A549 (cell line): Measurements from ENCODE around the gene PHGDH. TPM values are rescaled to one million over a fixed set of nuclear protein-coding genes. Genes with fewer than 3 reads are reported as not detected.

Experiments used
- ATAC-seq, 2 experiments: fragments of 200-7000 bp in 1 of 2; fragments of >200 bp in 1 of 2; cut with Nextera tagmentation in 1 of 2; cut with Tn5 transposase in 1 of 2; 3 replicates each; pipeline versions ENCODE4 v1.8.0 to v1.9.1; 2018 to 2020; ENCODE audit warnings: mild to moderate bottlenecking in 1 of 2, moderate library complexity in 1 of 2
- CTCF ChIA-PET: fragments of 300-600 bp; sonication (Branson Sonifier 250); formaldehyde crosslinking; extraction: SDS; loops from one replicate; lab custom pipeline; 2021; ENCODE audit warnings: antibody characterized with exemption, inconsistent platforms; lab: Yijun Ruan, JAX
- POLR2A ChIA-PET: fragments of 350-600 bp; formaldehyde crosslinking; extraction: SDS; loops from one replicate; lab custom pipeline; 2021; ENCODE audit warnings: antibody characterized with exemption, inconsistent platforms; lab: Yijun Ruan, JAX
- DNase-seq, 2 experiments: peaks; one replicate each; pipeline versions ENCODE4 v3.0.0 to v3.0.0-alpha.2; 2011 to 2016; ENCODE audit warnings: low read depth in 1 of 2, low spot score in 1 of 2
- FAIRE-seq: peaks from 2 replicates; lab custom pipeline; 2011; peaks lifted over from hg19 to GRCh38; lab: Jason Lieb, UNC
- H3K27ac ChIP-seq, 2 experiments: fragments of >200 bp; sonication (Bioruptor Twin); formaldehyde crosslinking; 3 replicates each; pipeline ENCODE4 v1.5.1; 2016 to 2017
- H3K4me1 ChIP-seq: fragments of >200 bp; sonication (Bioruptor Twin); formaldehyde crosslinking; 3 replicates; pipeline ENCODE4 v1.6.1; 2016
- H3K4me2 ChIP-seq: fragments of >200 bp; sonication (Bioruptor Twin); formaldehyde crosslinking; 3 replicates; pipeline ENCODE4 v1.6.1; 2016
- H3K4me3 ChIP-seq: fragments of >200 bp; sonication (Bioruptor Twin); formaldehyde crosslinking; 3 replicates; pipeline ENCODE4 v1.5.1; 2016
- H3K9me3 ChIP-seq: fragments of >200 bp; sonication (Bioruptor Twin); formaldehyde crosslinking; 3 replicates; pipeline ENCODE4 v1.6.1; 2016
- CBX8 ChIP-seq: fragments of 200-600 bp; sonication (generic); IDR thresholded peaks from 2 replicates; pipeline ENCODE4 v1.6.1; 2016
- CHD2 ChIP-seq: fragments of 150-350 bp; IDR thresholded peaks from 2 replicates; pipeline ENCODE4 v1.6.1; 2014; ENCODE audit warnings: low read length; ENCODE audit not compliant: partially characterized antibody
- CHD4 ChIP-seq: fragments of 200-600 bp; sonication (generic); IDR thresholded peaks from 2 replicates; pipeline ENCODE4 v1.6.1; 2016; ENCODE audit warnings: antibody characterized with exemption, mild to moderate bottlenecking, borderline replicate concordance
- EHMT2 ChIP-seq: fragments of 200-600 bp; sonication (generic); IDR thresholded peaks from 2 replicates; pipeline ENCODE4 v1.6.1; 2016; ENCODE audit warnings: antibody characterized with exemption, low read depth, mild to moderate bottlenecking, moderate library complexity
- FOSB ChIP-seq: fragments of 250-450 bp; sonication (Bioruptor Pico); IDR thresholded peaks from 2 replicates; pipeline ENCODE4 v1.5.0; 2020; ENCODE audit warnings: mild to moderate bottlenecking, moderate library complexity
- FOSL2 ChIP-seq, 2 experiments: fragments of 450-650 bp in 1 of 2; fragments of >200 bp in 1 of 2; sonication (Bioruptor Twin) in 1 of 2; formaldehyde crosslinking; IDR thresholded peaks; 2 replicates each; pipeline versions ENCODE4 v1.5.0 to v1.6.1; 2016 to 2020; ENCODE audit warnings: mild to moderate bottlenecking in 1 of 2, moderate library complexity in 1 of 2
- HDAC2 ChIP-seq: fragments of 200-600 bp; sonication (generic); IDR thresholded peaks from 2 replicates; pipeline ENCODE4 v1.6.1; 2016
- HOXA7 ChIP-seq: fragments of 250-450 bp; sonication (Bioruptor Pico); IDR thresholded peaks from 2 replicates; pipeline ENCODE4 v1.5.0; 2020; ENCODE audit warnings: mild to moderate bottlenecking, moderate library complexity
- HOXB13 ChIP-seq: fragments of 250-450 bp; sonication (Bioruptor Pico); IDR thresholded peaks from 2 replicates; pipeline ENCODE4 v1.5.0; 2020; ENCODE audit warnings: low read depth, mild to moderate bottlenecking, moderate library complexity
- HOXB5 ChIP-seq: fragments of 250-450 bp; sonication (Bioruptor Pico); IDR thresholded peaks from 2 replicates; pipeline ENCODE4 v1.5.0; 2020; ENCODE audit warnings: mild to moderate bottlenecking, moderate library complexity
- KDM1A ChIP-seq: fragments of 200-600 bp; sonication (generic); IDR thresholded peaks from 2 replicates; pipeline ENCODE4 v1.6.1; 2016; ENCODE audit warnings: low read depth, mild to moderate bottlenecking
- MAX ChIP-seq: IDR thresholded peaks from 2 replicates; pipeline ENCODE4 v1.6.1; 2012
- NPAS2 ChIP-seq: fragments of 250-450 bp; sonication (Bioruptor Pico); IDR thresholded peaks from 2 replicates; pipeline ENCODE4 v1.8.0; 2022; ENCODE audit warnings: mild to moderate bottlenecking, moderate library complexity, borderline replicate concordance
- NR3C1 ChIP-seq: fragments of >200 bp; sonication (Bioruptor Twin); formaldehyde crosslinking; IDR thresholded peaks from 3 replicates; pipeline ENCODE4 v1.6.1; 2017
- PHF8 ChIP-seq: fragments of 200-600 bp; sonication (generic); IDR thresholded peaks from 2 replicates; pipeline ENCODE4 v1.6.1; 2016; ENCODE audit warnings: low read depth, mild to moderate bottlenecking, antibody characterized with exemption, moderate library complexity, borderline replicate concordance
- POLR2AphosphoS2 ChIP-seq: conservative IDR thresholded peaks from 2 replicates; pipeline ENCODE4 v1.6.1; 2012; ENCODE audit warnings: low read length, improper control_type of control experiment, inconsistent platforms
- RAD21 ChIP-seq, 2 experiments: fragments of >200 bp in 1 of 2; sonication (Bioruptor Twin) in 1 of 2; formaldehyde crosslinking in 1 of 2; IDR thresholded peaks in 1 of 2; conservative IDR thresholded peaks in 1 of 2; 2 replicates in 1 of 2; 3 replicates in 1 of 2; pipeline ENCODE4 v1.6.1; 2012 to 2018; ENCODE audit warnings: inconsistent platforms in 1 of 2
- RCOR1 ChIP-seq: fragments of 150-350 bp; IDR thresholded peaks from 2 replicates; pipeline ENCODE4 v1.6.1; 2014; ENCODE audit warnings: antibody characterized with exemption, low read length, low read depth
- REST ChIP-seq: fragments of 200-600 bp; sonication (generic); IDR thresholded peaks from 2 replicates; pipeline ENCODE4 v1.6.1; 2016; ENCODE audit warnings: antibody characterized with exemption, mild to moderate bottlenecking, moderate library complexity
- SMC3 ChIP-seq: fragments of >200 bp; sonication (Bioruptor Twin); formaldehyde crosslinking; IDR thresholded peaks from 3 replicates; pipeline ENCODE4 v1.6.1; 2018; ENCODE audit warnings: inconsistent platforms
- SREBF2 ChIP-seq: fragments of 450-650 bp; IDR thresholded peaks from 2 replicates; pipeline ENCODE4 v1.6.1; 2014; ENCODE audit warnings: mild to moderate bottlenecking, moderate library complexity
- ZC3H11A ChIP-seq: fragments of 450-650 bp; IDR thresholded peaks from 2 replicates; pipeline ENCODE4 v1.6.1; 2014; ENCODE audit warnings: antibody characterized with exemption, mild to moderate bottlenecking
- ZFP36 ChIP-seq: fragments of 450-650 bp; IDR thresholded peaks from 2 replicates; pipeline ENCODE4 v1.6.1; 2014; ENCODE audit warnings: borderline replicate concordance; ENCODE audit not compliant: partially characterized antibody
- ZSCAN20 ChIP-seq: fragments of 250-450 bp; sonication (Bioruptor Pico); IDR thresholded peaks from 2 replicates; pipeline ENCODE4 v1.8.0; 2022; ENCODE audit warnings: mild to moderate bottlenecking, moderate library complexity
- WGBS: methylation state at CpG from one replicate; pipeline ENCODE4 v1.1.6; 2017; ENCODE audit errors: missing lambda C conversion rate; 5-methylcytosine and 5-hydroxymethylcytosine counted together
- polyA plus RNA-seq, 4 experiments: library from polyadenylated mRNA; depleted of rRNA in 3 of 4; stranded (reverse); fragments of >200 nt; fragmentation: RNase III in 1 of 4; extraction: RNeasy Plus Mini Kit Qiagen cat#74134 plus additional on column Dnase treatment in 1 of 4; gene quantifications; 2 replicates in 3 of 4; 3 replicates in 1 of 4; pipeline ENCODE4 v1.2.3, GENCODE V29; 2011 to 2017
- TF ChIP-seq, protein P1 (sequence below): IDR thresholded peaks from 2 replicates; pipeline ENCODE4 v1.6.1; 2012
- TF ChIP-seq, protein P2 (sequence below): fragments of 250-450 bp; sonication (Bioruptor Pico); IDR thresholded peaks from 2 replicates; pipeline ENCODE4 v1.5.0; 2020; ENCODE audit warnings: low read depth, mild to moderate bottlenecking, moderate library complexity

PHGDH gene
- polyA plus RNA-seq, 2 of the 4 experiments (the other 2 are of a cell fraction) = 41.4 to 65.6 TPM

- Histone ChIP-seq H3K4me2 (no peak overlapping the region), H3K9me3 (no peaks in the 10 kb centered on the region), H3K4me1 (peaks cover 8% of the 10 kb centered on the region; the same call in 1 of the 3 replicates), H3K4me3 (no peak overlapping the region), H3K27ac (no peak overlapping the region)
- CTCF ChIA-PET = no interaction called here
- POLR2A ChIA-PET = no interaction called here
- ATAC-seq (no peak), DNase-seq (no peak), FAIRE-seq (no peak)
- TF ChIP-seq ZC3H11A = no peak
- TF ChIP-seq CBX8 = no peak
- no peak for TF ChIP-seq CHD2
- TF ChIP-seq HOXB5 = no peak
- TF ChIP-seq FOSL2 (IDR thresholded peaks at IDR 0.05) = no peak
- no peak for TF ChIP-seq FOSL2 (CRISPR knock-in tag; IDR thresholded peaks at IDR 0.05)
- TF ChIP-seq CHD4 = no peak
- TF ChIP-seq FOSB = no peak
- TF ChIP-seq, protein P1, sequence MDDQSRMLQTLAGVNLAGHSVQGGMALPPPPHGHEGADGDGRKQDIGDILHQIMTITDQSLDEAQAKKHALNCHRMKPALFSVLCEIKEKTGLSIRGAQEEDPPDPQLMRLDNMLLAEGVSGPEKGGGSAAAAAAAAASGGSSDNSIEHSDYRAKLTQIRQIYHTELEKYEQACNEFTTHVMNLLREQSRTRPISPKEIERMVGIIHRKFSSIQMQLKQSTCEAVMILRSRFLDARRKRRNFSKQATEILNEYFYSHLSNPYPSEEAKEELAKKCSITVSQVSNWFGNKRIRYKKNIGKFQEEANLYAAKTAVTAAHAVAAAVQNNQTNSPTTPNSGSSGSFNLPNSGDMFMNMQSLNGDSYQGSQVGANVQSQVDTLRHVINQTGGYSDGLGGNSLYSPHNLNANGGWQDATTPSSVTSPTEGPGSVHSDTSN = no peak
- no peak for TF ChIP-seq RCOR1
- no peak for TF ChIP-seq POLR2AphosphoS2
- TF ChIP-seq RAD21 (conservative IDR thresholded peaks at IDR 0.05 in 1 of 2, IDR thresholded peaks at IDR 0.05 in 1 of 2) = no peak
- TF ChIP-seq HOXB13 (CRISPR knock-in tag) = no peak
- no peak for TF ChIP-seq MAX
- TF ChIP-seq KDM1A = no peak
- WGBS = 63% methylated on average over 1 of the region's 1 CpG
Observed at GRCh38 chr1:119762409-119762808, 50.7 kb downstream of the PHGDH start.

GRCh38 chr1:119762953-119763352 is 51.2 kb downstream of the PHGDH start:
- Histone ChIP-seq H3K4me3 (no peak overlapping the region), H3K4me1 (peaks cover 8% of the 10 kb centered on the region; the same call in 1 of the 3 replicates), H3K27ac (no peak overlapping the region), H3K9me3 (no peaks in the 10 kb centered on the region), H3K4me2 (no peak overlapping the region)
- DNase-seq = no peak
- WGBS = 72% methylated on average over 1 of the region's 1 CpG
- no peak for FAIRE-seq
- ChIA-PET CTCF (no interaction called here), POLR2A (no interaction called here)
- ATAC-seq = no peak
- TF ChIP-seq SREBF2 (no peak), SMC3 (no peak), NPAS2 (CRISPR knock-in tag) (no peak), REST (no peak), ZFP36 (no peak), POLR2AphosphoS2 (no peak), CBX8 (no peak), RCOR1 (no peak), NR3C1 (no peak), PHF8 (no peak), ZSCAN20 (CRISPR knock-in tag) (no peak), HDAC2 (no peak), EHMT2 (no peak), HOXB5 (no peak), HOXA7 (CRISPR knock-in tag) (no peak)
- TF ChIP-seq, protein P1 = no peak
- TF ChIP-seq, protein P2, sequence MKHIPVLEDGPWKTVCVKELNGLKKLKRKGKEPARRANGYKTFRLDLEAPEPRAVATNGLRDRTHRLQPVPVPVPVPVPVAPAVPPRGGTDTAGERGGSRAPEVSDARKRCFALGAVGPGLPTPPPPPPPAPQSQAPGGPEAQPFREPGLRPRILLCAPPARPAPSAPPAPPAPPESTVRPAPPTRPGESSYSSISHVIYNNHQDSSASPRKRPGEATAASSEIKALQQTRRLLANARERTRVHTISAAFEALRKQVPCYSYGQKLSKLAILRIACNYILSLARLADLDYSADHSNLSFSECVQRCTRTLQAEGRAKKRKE (CRISPR knock-in tag) = no peak
